DMS53 treated with DMSO at 0.1 percent for 48 hours (cell line): Measurements from ENCODE around the gene KHNYN.

Experiments
- DNase-seq: peaks from one replicate; lab custom pipeline; 2025; ENCODE audit not compliant: unreplicated experiment; lab: John Stamatoyannopoulos, UW

KHNYN gene

GRCh38 chr14:24422261-24422660, 7.5 kb upstream of the KHNYN start:
- no peak for DNase-seq

GRCh38 chr14:24422694-24423601, 6.8 kb upstream of the KHNYN start:
- no peak for DNase-seq

- no peak for DNase-seq
Observed at GRCh38 chr14:24425704-24426103, 4.0 kb upstream of the KHNYN start.

- DNase-seq, result no peak
Observed at GRCh38 chr14:24426150-24426911, 3.4 kb upstream of the KHNYN start.

- peak; percentile 71 for DNase-seq
Observed at GRCh38 chr14:24426912-24427536, 2.7 kb upstream of the KHNYN start.

- DNase-seq, result no peak
Observed at GRCh38 chr14:24427537-24428508, 1.9 kb upstream of the KHNYN start.

- no peak for DNase-seq
Observed at GRCh38 chr14:24428628-24429394, 943 bp upstream of the KHNYN start.

GRCh38 chr14:24430143-24430681, 458 bp downstream of the KHNYN start:
- peak; percentile 35 for DNase-seq

- no peak for DNase-seq
Observed at GRCh38 chr14:24430682-24431568, 1.2 kb downstream of the KHNYN start.

GRCh38 chr14:24431569-24432258, 2.0 kb downstream of the KHNYN start:
- DNase-seq, result peak; percentile 70

- no peak for DNase-seq
Observed at GRCh38 chr14:24432259-24433131, 2.7 kb downstream of the KHNYN start.

GRCh38 chr14:24434036-24434435, 4.3 kb downstream of the KHNYN start:
- DNase-seq, result no peak

- DNase-seq, result no peak
Observed at GRCh38 chr14:24434676-24435075, 4.9 kb downstream of the KHNYN start.

- no peak for DNase-seq
Observed at GRCh38 chr14:24435192-24435810, 5.5 kb downstream of the KHNYN start.

- no peak for DNase-seq
Observed at GRCh38 chr14:24435998-24436354, 6.2 kb downstream of the KHNYN start.

- peak; percentile 56 for DNase-seq
Observed at GRCh38 chr14:24436355-24437019, 6.7 kb downstream of the KHNYN start.
